Naive thymus-derived CD4-positive, alpha-beta T cell (primary cell): ENCODE data around the gene KRT80. TPM values are rescaled to one million over a fixed set of nuclear protein-coding genes. Genes with fewer than 3 reads are reported as not detected.
A peak's percentile ranks its signal among the peaks of the same experiment; 100 is the strongest.

ENCODE experiments used
- ATAC-seq: fragments of 150-1000 bp; cut with Tn5 transposase; 2 replicates; pipeline ENCODE4 v1.10.0; 2021; ENCODE audit warnings: mild to moderate bottlenecking, moderate library complexity
- CTCF ChIA-PET: fragments of 350-600 bp; sonication (Branson Sonifier 250); formaldehyde crosslinking; loops from one replicate; lab custom pipeline; 2021; ENCODE audit warnings: antibody characterized with exemption; lab: Charles Lee
- POLR2A ChIA-PET: fragments of 350-600 bp; sonication (Branson Sonifier 250); formaldehyde crosslinking; loops from one replicate; lab custom pipeline; 2021; ENCODE audit warnings: antibody characterized with exemption, inconsistent platforms; lab: Charles Lee
- DNase-seq, 9 donors: peaks; one replicate each; pipeline versions ENCODE4 v3.0.0 to v3.0.0-alpha.2; 2020 to 2022; ENCODE audit warnings: mixed read lengths in 1 of 9
- H3K27ac ChIP-seq: one replicate; pipeline ENCODE4 v1.7.0; 2013; ENCODE audit warnings: mild to moderate bottlenecking, low read depth, low read length, moderate library complexity
- H3K27me3 ChIP-seq, 2 donors: one replicate each; pipeline ENCODE4 v1.7.0; 2013; ENCODE audit warnings: low read length in 2 of 2, mild to moderate bottlenecking in 2 of 2, moderate library complexity in 2 of 2; ENCODE audit not compliant: control insufficient read depth in 2 of 2, insufficient read depth in 2 of 2
- H3K36me3 ChIP-seq, 3 experiments: 1 replicate in 2 of 3; 2 replicates in 1 of 3; pipeline ENCODE4 v1.7.0; 2013; ENCODE audit warnings: low read length in 3 of 3, mild to moderate bottlenecking in 3 of 3, moderate library complexity in 1 of 3; ENCODE audit not compliant: insufficient read depth in 3 of 3, control insufficient read depth in 2 of 3
- H3K4me1 ChIP-seq, 2 donors: one replicate each; pipeline ENCODE4 v1.7.0; 2013; ENCODE audit warnings: low read length in 2 of 2, mild to moderate bottlenecking in 2 of 2, moderate library complexity in 1 of 2; ENCODE audit not compliant: control insufficient read depth in 2 of 2, insufficient read depth in 2 of 2
- H3K4me3 ChIP-seq: 2 replicates; pipeline ENCODE4 v1.7.0; 2013; ENCODE audit warnings: mild to moderate bottlenecking, low read length
- H3K9me3 ChIP-seq, 3 experiments: 1 replicate in 2 of 3; 2 replicates in 1 of 3; pipeline ENCODE4 v1.7.0; 2013; ENCODE audit warnings: low read length in 3 of 3; ENCODE audit not compliant: control insufficient read depth in 2 of 3
- H3K27ac Mint-ChIP-seq, 9 donors: one replicate each; pipeline ENCODE4 v1.8.0; 2020 to 2022; ENCODE audit warnings: mixed read lengths in 9 of 9, mild to moderate bottlenecking in 8 of 9, moderate library complexity in 5 of 9, inconsistent platforms in 2 of 9
- H3K27me3 Mint-ChIP-seq, 5 donors: one replicate each; pipeline ENCODE4 v1.8.0; 2021 to 2022; ENCODE audit warnings: mixed read lengths in 5 of 5, mild to moderate bottlenecking in 1 of 5
- H3K36me3 Mint-ChIP-seq, 5 donors: one replicate each; pipeline ENCODE4 v1.8.0; 2020 to 2022; ENCODE audit warnings: mixed read lengths in 5 of 5, mild to moderate bottlenecking in 3 of 5, inconsistent platforms in 1 of 5
- H3K4me1 Mint-ChIP-seq, 7 donors: one replicate each; pipeline ENCODE4 v1.8.0; 2020 to 2022; ENCODE audit warnings: mixed read lengths in 7 of 7, mild to moderate bottlenecking in 3 of 7, inconsistent platforms in 1 of 7
- H3K4me3 Mint-ChIP-seq, 10 donors: one replicate each; pipeline ENCODE4 v1.8.0; 2020 to 2022; ENCODE audit warnings: mild to moderate bottlenecking in 10 of 10, mixed read lengths in 10 of 10, moderate library complexity in 6 of 10, inconsistent platforms in 2 of 10
- H3K9me3 Mint-ChIP-seq, 11 donors: one replicate each; pipeline ENCODE4 v1.8.0; 2020 to 2022; ENCODE audit warnings: mixed read lengths in 11 of 11, mild to moderate bottlenecking in 4 of 11, inconsistent platforms in 1 of 11, moderate library complexity in 1 of 11
- intact Hi-C, 2 donors: fragments of 100-400 bp; cut with micrococcal nuclease; formaldehyde crosslinking; loops; one replicate each; pipeline ENCODE4 v1.15.1; 2023
- polyA plus RNA-seq, 2 donors: library from polyadenylated mRNA; unstranded; fragments of 300-500 nt; fragmentation: Illumina TruSeq; gene quantifications; one replicate each; pipeline ENCODE4 v1.2.3, GENCODE V29; 2021
- total RNA-seq, 6 experiments: library from RNA in 5 of 6; stranded (reverse) in 5 of 6; gene quantifications; 1 replicate in 5 of 6; 2 replicates in 1 of 6; pipeline ENCODE4 v1.2.3 and lab custom pipeline; 2021 to 2026

The KRT80 gene
- total and polyA plus RNA-seq, 7 experiments from 2014 or later: 0.12 TPM; not detected in 6

DNA sequence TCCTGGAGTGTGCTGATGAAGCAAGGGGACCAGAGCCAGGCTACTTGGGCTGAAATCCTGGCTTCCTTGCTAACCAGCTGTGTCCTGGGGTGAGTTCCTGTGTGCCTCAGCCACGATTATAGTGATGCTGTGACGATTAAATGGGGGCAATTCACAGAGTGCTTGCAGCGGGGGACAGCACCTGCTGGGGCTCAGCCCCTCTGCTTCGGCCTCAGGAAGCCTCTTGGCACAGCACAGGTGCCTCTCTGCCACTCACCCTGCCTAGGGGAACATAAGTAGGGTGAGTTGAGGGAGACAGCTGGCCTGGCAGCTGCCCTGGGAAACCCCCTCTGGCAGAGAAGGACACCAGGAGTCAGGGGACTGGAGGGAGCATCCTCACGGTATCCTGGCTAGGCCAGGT lies 9.4 kb downstream of the KRT80 start:
- Mint-ChIP-seq H3K4me3 (no peak overlapping the region), H3K27ac (no peak overlapping the region), H3K27me3 (no peaks in the 10 kb centered on the region), H3K4me1 (peaks cover 0 to 7% (median 4%) of the 10 kb centered on the region in 7 donors), H3K36me3 (no peaks in the 10 kb centered on the region), H3K9me3 (peaks cover 0 to 1% (median 0%) of the 10 kb centered on the region in 11 donors)
- H3K36me3 ChIP-seq: no peaks in the 10 kb centered on the region
- no peak overlapping the region for H3K27ac ChIP-seq
- ATAC-seq (no peak), DNase-seq (no peak)
- H3K27me3 ChIP-seq: no peaks in the 10 kb centered on the region
- intact Hi-C loops: no loop called here
- CTCF ChIA-PET: no interaction called here
- POLR2A ChIA-PET: no interaction called here
- H3K4me1 ChIP-seq: no peaks in the 10 kb centered on the region
- H3K4me3 ChIP-seq: no peak overlapping the region
- H3K9me3 ChIP-seq: no peaks in the 10 kb centered on the region

DNA sequence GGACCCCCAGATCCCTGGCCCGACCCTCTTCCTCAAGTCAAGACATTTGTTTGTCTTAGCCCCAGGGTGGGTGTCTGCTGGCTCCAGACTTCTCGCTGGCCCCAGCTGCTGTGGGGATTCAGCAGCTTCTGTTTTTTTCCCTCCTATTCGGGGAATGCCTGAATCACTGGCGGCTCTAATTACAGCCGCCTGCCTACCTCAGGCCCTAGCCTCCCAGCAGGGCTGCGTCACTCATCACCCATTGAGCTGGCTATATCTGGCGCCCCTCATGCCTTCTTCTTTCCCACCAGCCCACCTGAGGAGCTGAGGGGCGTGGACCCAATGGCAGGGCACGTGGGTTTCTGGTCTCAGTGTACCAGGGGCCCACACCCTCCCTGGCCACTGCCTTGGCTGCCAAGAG lies 10.1 kb downstream of the KRT80 start:
- Mint-ChIP-seq H3K36me3 (no peaks in the 10 kb centered on the region), H3K27me3 (no peaks in the 10 kb centered on the region), H3K4me1 (peaks cover 0 to 7% (median 4%) of the 10 kb centered on the region in 7 donors), H3K4me3 (no peak overlapping the region), H3K27ac (no peak overlapping the region), H3K9me3 (peaks cover 0 to 1% (median 0%) of the 10 kb centered on the region in 11 donors)
- no peaks in the 10 kb centered on the region for H3K36me3 ChIP-seq
- H3K27me3 ChIP-seq: no peaks in the 10 kb centered on the region
- H3K27ac ChIP-seq: no peak overlapping the region
- CTCF ChIA-PET: interaction anchor here (0.6 kb wide), 1 partner anchor 116 kb away, joined by 3 read pairs; no protein-coding TSS in a partner anchor
- intact Hi-C loops: no loop called here
- ATAC-seq (no peak), DNase-seq (no peak)
- no peak overlapping the region for H3K4me3 ChIP-seq
- POLR2A ChIA-PET: no interaction called here
- no peaks in the 10 kb centered on the region for H3K4me1 ChIP-seq
- no peaks in the 10 kb centered on the region for H3K9me3 ChIP-seq

DNA sequence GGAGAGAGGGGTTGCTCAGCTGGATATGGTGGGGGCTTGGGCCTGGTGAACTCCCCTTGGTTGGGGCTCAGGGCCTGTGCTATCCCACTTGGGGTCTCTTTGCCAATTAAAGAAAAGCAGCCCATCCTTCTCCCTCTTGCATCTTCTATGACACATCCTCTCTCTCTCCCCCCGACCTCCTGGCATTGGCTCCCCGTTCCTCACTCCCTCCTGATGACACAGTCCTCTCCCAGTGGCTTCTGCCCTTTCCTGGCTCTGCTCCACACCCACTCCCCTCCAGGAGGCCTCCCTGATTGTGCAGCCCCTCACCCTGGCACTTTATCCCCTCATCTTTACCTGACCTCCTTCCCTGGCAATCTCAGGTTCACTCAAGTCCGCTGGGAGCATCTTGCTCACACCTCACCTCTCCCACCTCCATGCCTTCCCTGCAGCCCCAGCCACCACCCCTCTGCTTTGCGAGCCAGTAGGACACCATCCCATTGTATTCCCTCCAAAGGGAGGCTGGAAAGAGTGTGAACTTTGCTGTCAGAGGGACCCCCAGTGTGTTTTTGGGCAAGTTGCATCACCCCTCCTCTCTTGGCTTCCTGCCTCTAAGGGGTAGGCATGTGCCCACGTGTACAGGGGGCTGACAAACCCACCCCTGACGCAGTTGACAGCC lies 10.7 kb downstream of the KRT80 start:
- H3K36me3 Mint-ChIP-seq: no peaks in the 10 kb centered on the region
- peaks cover 0 to 1% (median 0%) of the 10 kb centered on the region in 11 donors for H3K9me3 Mint-ChIP-seq
- intact Hi-C loops: no loop called here
- H3K4me1 Mint-ChIP-seq: peaks cover 0 to 7% (median 4%) of the 10 kb centered on the region in 7 donors
- no peaks in the 10 kb centered on the region for H3K9me3 ChIP-seq
- H3K4me3 ChIP-seq: no peak overlapping the region
- no peaks in the 10 kb centered on the region for H3K27me3 ChIP-seq
- H3K4me3 Mint-ChIP-seq: no peak overlapping the region
- POLR2A ChIA-PET: no interaction called here
- no peak for DNase-seq
- no peaks in the 10 kb centered on the region for H3K4me1 ChIP-seq
- no peak overlapping the region for H3K27ac ChIP-seq
- peak overlapping the region in 1 of 9 donors; percentile 72 for H3K27ac Mint-ChIP-seq
- H3K36me3 ChIP-seq: no peaks in the 10 kb centered on the region
- H3K27me3 Mint-ChIP-seq: no peaks in the 10 kb centered on the region
- CTCF ChIA-PET: interaction anchor here (0.6 kb wide), 1 partner anchor 115 kb away, joined by 3 read pairs; no protein-coding TSS in a partner anchor
- no peak for ATAC-seq

DNA sequence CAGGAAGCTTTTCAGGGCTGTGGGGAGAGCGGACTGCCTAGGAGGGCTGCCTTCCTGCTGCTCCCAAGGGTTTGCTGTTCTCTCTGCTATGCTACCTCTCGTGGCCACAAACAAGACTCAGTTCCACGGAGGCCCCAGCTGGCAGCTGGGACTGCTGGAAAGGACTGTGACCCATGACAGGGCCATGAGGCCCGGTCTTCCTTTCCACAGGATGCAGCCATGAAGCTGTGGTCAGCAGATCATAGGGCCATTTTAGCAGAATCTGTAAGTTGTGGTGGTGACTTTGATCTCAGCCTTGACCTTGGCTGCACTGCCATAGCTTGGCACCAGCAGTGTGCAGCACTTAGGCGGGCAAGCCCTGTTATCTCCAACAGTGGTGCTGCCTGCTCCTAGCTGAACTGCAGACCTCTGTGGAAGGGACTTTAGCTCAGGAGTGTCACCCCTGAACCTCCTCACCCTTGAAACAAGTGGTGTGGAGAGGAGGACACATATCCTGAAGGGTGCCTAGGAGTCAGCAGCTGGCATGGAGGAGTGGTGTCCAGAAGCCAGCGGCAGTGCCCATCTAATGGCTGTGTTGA lies 12.3 kb downstream of the KRT80 start:
- DNase-seq: no peak
- H3K4me3 ChIP-seq: no peak overlapping the region
- Mint-ChIP-seq H3K36me3 (no peaks in the 10 kb centered on the region), H3K4me1 (peaks cover 0 to 4% (median 0%) of the 10 kb centered on the region in 7 donors), H3K27me3 (no peaks in the 10 kb centered on the region), H3K27ac (no peak overlapping the region), H3K9me3 (peaks cover 0 to 1% (median 0%) of the 10 kb centered on the region in 11 donors), H3K4me3 (no peak overlapping the region)
- H3K9me3 ChIP-seq: no peaks in the 10 kb centered on the region
- intact Hi-C loops: no loop called here
- no peaks in the 10 kb centered on the region for H3K4me1 ChIP-seq
- ChIA-PET CTCF (no interaction called here), POLR2A (no interaction called here)
- no peak overlapping the region for H3K27ac ChIP-seq
- H3K36me3 ChIP-seq: no peaks in the 10 kb centered on the region
- H3K27me3 ChIP-seq: no peaks in the 10 kb centered on the region
- no peak for ATAC-seq

DNA sequence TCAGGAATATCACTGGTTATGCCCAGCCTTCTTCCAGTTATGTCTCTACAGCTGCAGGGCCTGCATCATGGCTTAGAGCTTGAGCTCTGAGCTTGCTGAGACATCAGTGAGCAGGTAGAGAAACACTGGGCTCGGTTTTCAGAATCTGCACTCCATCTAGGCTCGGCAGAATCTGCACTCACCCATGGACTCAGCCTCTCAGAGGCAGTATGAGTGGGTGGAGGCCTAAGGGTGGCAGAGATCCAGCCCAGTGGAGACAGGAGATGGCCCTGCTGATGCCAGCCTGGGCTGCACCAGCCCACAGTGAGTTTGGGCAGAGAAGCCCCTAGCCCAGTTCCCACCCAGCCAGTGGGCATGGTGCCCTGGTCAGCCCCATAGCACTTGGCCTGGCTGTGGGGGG lies 12.8 kb downstream of the KRT80 start:
- Histone ChIP-seq H3K4me3 (no peak overlapping the region), H3K27ac (no peak overlapping the region), H3K27me3 (no peaks in the 10 kb centered on the region), H3K4me1 (no peaks in the 10 kb centered on the region), H3K9me3 (no peaks in the 10 kb centered on the region), H3K36me3 (no peaks in the 10 kb centered on the region)
- POLR2A ChIA-PET: no interaction called here
- H3K9me3 Mint-ChIP-seq: peaks cover 0 to 1% (median 0%) of the 10 kb centered on the region in 11 donors
- DNase-seq (no peak), ATAC-seq (no peak)
- intact Hi-C loops: no loop called here
- peaks cover 0 to 2% (median 0%) of the 10 kb centered on the region in 7 donors for H3K4me1 Mint-ChIP-seq
- no peak overlapping the region for H3K4me3 Mint-ChIP-seq
- H3K27me3 Mint-ChIP-seq: no peaks in the 10 kb centered on the region
- H3K36me3 Mint-ChIP-seq: no peaks in the 10 kb centered on the region
- no peak overlapping the region for H3K27ac Mint-ChIP-seq
- CTCF ChIA-PET: interaction anchor here (0.6 kb wide), 1 partner anchor 148 kb away, joined by 3 read pairs; no protein-coding TSS in a partner anchor

DNA sequence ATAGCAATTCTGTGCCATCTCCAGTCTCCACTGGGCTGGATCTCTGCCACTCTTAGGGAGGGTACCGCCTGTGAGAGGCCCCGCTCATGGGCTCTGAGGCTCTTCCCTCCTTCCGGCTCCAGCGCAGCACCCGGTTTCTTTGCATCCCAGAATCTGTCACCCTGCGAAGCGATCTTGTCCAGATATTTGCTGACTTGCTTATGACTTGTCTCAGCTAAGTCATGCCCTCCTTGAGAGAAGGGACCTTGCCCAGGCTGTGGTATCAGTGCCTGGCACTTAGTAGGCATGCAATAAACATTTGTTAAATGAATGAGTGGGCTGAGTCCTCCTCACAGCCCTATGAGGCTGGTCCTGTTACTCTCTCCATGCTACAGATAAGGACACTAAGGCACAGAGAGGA lies 13.4 kb downstream of the KRT80 start:
- Mint-ChIP-seq H3K4me1 (peaks cover 0 to 2% (median 0%) of the 10 kb centered on the region in 7 donors), H3K27ac (no peak overlapping the region), H3K9me3 (peaks cover 0 to 1% (median 0%) of the 10 kb centered on the region in 11 donors), H3K27me3 (no peaks in the 10 kb centered on the region), H3K4me3 (no peak overlapping the region), H3K36me3 (no peaks in the 10 kb centered on the region)
- Histone ChIP-seq H3K9me3 (no peaks in the 10 kb centered on the region), H3K4me1 (no peaks in the 10 kb centered on the region), H3K27me3 (no peaks in the 10 kb centered on the region), H3K4me3 (no peak overlapping the region), H3K27ac (no peak overlapping the region), H3K36me3 (no peaks in the 10 kb centered on the region)
- no peak for DNase-seq
- ChIA-PET POLR2A (no interaction called here), CTCF (interaction anchor here (0.6 kb wide), 1 partner anchor 149 kb away, joined by 3 read pairs; no protein-coding TSS in a partner anchor)
- intact Hi-C loops: no loop called here
- ATAC-seq: no peak
